GM18870 (cell line): Measurements from ENCODE around the gene IDH2.
"Not testable (repeated sequence)": the region's sequence is repeated elsewhere in the genome, so short reads cannot be mapped to it uniquely, and the experiment has no call there.

ENCODE experiments used
- ATAC-seq: cut with Tn5 transposase; IDR thresholded peaks from one replicate; pipeline ENCODE4 v1.9.1; 2021; ENCODE audit warnings: moderate library complexity; ENCODE audit not compliant: unreplicated experiment

The IDH2 gene

DNA sequence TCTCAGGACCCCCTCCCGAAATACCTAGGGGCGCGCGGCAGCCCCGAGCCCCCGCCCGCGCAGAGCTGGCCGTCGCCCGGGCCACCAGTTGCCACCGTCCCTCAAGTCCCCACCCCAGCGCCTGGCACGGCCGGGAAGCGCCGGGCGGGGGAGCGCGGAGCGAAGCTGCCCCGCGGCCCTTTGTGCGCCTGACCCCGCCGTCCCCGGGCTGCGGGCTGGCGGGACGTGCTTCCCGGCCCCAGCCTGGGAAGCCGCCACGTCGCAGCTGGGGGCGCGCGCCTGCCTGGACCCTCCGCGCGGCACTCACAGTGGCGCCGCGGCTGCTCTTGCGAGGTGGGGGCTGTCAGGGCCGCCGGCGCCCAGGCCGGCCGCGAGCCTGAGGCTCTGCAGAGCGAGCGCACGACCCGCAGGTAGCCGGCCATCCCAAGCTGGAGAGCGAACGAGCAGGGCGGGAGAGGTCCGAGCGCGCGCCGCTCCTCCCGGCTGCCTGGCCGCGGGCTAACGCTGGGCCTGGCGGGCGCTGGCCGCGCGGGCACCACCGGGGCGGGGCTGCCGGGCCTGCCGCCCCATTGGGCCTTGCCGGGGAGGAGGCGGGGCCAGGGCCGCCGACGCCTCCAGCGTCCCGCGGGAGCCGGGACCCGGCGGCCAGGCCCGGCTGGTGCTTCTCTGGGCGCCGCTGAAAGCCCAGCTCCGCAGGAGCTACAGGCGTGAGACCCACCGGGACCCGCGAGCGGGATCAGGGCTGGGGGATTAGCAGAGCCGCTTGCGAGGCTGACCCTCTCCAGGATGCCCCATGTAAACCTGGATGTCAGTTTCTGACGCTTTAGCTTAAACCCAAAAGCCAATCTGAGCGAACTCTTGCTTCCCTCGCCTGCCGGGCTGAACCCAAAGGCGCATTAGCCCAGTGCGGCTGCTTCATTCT, at the start of gene IDH2:
IDH2 (minus strand) TSS at position 500 of the 922 bp plus-strand sequence; CDS start at position 422, 78 bp downstream.
- ATAC-seq: no peak

DNA sequence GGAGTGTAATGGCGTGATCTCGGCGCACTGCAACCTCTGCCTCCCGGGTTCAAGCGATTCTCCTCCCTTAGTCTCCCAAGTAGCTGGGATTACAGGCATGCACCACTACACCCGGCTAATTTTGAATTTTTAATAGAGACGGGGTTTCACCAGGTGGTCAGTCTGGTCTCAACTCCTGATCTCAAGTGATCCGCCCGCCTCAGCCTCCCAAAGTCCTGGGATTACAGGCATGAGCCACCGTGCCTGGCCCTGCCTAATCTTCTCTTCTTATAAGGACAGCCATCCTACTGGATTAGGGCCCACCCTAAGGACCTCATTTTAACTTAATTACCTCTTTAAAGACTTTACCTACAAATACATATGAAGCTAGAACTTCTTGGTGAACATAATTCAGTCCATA, 48.3 kb upstream of the IDH2 start:
- not testable (repeated sequence) for ATAC-seq

DNA sequence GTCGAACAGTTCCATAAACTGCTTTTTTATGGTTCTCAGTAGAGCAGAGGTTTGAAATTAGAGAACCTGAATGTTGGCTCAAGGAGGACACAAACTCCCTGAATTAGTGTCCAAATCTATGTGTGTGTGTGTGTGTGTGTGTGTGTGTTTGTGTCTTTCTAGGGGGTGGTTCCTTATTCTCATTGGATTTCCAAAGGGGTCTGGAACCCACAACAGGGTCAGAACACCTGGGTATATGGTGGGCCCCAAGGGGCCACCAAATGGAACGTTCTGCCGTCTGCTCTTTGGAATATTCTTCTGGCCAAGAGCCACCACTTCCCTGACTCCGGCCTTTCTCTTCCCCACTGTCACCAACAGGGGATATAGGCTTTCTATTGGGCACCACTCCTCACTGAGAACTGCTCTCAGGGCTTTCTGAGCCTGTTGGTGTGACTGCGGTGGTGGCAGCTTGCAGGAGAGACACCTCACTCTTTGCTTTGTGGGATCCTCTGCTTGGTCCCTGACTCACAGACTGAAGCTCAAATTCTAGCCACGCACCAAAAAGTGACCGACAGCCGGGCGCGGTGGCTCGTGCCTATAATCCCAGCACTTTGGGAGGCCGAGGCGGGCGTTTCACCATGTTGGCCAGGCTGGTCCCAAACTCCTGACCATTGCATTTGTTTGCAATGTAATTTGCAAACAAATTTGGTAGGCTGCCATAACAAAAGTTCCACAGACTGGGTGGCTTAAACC, 47.5 kb upstream of the IDH2 start:
- ATAC-seq: no peak

DNA sequence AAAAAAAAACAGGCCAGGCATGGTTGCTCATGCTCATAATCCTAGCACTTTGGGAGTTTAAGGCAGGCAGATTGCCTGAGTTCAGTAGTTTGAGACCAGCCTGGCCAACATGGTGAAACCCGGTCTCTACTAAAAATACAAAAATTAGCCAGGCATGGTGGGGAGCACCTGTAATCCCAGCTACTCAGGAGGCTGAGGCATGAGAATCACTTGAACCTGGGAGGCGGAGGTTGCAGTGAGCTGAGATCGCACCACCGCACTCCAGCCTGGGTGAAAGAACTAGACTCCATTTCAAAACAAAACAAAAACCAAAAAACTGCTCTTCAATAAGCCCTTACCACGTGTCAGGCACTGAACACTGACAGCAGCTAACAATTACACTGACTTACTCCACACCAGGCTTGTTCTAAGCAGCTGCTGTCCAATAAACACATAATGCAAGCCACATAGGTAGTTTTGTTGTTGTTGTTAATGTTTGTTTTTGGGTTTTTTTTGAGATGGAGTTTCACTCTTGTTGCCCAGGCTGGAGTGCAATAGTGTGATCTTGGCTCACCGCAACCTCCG, 44.0 kb upstream of the IDH2 start:
- ATAC-seq: not testable (repeated sequence)

DNA sequence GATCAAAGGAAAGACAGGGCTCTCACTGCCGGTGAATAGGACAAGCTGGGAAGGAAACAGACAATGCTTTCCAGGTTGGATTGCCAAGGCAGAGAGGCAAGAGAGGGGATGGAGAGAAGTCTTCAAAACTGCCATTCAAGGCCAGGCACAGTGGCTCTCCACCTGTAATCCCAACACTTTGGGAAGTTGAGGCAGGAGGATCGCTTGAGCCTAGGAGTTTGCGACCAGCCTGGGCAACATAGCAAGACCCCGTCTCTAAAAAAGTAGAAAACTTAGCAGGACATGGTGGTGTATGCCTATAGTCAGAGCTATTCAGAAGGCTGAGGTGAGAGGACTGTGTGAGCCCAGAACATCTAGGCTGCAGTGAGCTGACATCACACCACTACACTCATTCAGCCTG, 43.5 kb upstream of the IDH2 start:
- no peak for ATAC-seq

DNA sequence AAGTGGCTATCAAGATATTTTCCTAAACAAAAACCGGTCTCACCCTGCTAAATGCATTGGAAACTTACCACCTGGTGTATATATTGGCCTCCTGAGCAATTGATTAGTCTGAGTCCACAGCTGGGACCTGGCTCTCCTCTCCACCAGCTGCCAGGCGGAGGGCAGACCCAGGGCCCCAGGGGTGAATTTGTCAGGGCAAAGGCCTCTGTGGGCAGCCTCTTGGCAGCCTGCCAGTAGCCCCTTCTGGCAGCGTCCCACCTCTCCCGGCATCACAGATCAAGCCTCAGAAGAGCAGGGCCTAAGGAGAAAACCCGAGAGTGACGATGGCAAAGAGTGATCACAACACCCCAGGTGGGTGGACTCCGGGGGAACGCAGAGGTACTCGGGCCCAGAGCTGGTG, 43.0 kb upstream of the IDH2 start:
- no peak for ATAC-seq

DNA sequence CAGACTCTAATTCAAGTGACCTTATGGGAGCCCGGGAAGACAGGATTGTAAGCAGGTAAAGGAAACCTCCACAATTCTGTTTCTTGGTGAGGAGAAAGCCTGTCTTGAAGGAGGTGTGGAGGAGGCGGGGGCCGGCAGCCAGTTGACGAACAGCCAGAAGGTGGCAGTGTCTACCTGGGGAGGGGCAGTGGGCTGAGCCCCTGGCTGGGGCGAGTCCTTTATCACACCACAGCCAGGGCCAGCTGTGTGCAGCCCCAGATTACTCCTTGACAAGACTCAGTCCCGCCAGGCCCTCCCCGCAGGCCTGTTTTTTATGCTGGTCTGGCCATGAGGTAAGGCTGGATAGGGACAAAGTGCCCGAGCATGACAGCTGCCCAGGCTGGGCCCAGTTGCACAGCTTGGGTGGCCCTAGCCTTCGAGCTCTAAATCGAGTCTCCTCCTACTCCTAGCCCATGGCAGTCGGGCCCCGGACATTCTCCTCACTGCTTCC, 40.9 kb upstream of the IDH2 start:
- no peak for ATAC-seq

DNA sequence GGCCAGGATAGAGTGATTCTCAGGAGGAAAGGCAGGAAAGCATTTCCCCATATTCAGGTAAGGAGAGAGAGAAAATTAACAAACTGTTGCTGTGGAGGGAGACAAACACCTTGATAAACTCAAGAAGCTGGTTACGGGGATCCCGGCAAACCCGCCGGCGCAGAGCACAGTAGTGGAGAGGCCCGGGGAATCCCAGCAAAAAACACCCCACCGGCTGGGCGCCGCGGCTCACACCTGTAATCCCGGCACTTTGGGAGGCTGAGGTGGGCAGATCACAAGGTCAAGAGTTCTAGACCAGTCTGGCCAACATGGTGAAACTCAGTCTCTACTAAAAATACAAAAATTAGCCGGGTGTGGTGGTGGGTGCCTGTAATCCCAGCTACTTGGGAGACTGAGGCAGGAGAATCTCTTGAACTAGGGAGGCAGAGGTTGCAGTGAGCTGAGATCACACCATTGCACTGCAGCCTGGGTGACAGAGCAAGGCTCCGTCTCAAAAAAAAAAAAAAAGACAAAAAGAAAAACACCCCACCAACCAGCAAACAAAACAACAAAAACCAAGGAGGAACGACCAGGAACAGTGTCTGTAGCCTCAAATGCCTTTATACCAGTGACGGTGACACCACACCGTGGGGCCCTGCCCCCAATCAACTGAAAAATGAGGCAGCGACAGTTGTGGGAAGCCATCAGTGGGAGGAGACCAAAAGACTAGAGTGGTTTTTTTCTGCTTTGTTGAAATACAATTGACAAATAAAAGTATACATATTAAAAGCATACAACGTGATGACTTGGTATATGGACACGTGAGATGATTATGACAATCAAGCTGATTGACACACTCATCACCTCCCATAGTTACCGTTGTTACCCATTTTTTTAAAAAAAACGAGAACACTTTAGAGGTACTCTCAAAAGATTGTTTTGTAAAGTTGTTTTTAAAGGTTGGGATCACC, 40.2 kb upstream of the IDH2 start:
- no peak for ATAC-seq

DNA sequence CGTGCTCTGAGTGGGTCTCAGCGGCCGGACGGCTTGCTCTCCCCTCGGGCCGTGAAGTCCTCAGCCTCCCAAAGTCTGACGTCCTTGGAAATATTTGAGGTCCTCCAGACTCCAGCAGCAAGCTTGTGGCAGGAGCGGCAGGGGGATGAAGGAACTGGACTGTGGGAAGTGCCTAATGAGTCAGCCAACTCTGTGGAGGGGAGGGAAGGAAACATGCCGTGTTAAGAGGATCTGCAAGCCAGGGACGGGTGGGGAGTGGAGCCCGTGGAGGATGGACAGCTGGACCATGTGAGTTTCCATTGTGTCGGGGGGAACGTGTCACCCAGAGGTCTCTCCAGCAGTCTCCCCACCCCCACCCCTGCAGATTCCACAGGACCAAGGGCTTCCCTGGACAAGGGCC, 39.4 kb upstream of the IDH2 start:
- no peak for ATAC-seq

DNA sequence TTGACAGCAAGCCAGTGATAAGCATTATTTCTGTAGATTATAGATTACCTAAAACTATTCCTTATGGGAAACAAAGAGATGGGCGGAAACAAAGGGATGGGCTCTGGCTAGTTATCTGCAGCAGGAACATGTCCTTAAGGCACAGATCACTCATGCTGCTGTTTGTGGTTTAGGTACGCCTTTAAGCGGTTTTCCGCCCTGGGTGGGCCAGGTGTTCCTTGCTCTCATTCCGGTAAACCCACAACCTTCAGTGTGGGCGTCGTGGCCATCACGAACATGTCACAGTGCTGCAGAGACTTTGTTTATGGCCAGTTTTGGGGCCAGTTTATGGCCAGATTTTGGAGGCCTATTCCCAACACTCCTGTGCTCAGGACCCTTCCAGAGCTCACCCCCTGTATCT, 37.3 kb upstream of the IDH2 start:
- ATAC-seq: not testable (repeated sequence)

DNA sequence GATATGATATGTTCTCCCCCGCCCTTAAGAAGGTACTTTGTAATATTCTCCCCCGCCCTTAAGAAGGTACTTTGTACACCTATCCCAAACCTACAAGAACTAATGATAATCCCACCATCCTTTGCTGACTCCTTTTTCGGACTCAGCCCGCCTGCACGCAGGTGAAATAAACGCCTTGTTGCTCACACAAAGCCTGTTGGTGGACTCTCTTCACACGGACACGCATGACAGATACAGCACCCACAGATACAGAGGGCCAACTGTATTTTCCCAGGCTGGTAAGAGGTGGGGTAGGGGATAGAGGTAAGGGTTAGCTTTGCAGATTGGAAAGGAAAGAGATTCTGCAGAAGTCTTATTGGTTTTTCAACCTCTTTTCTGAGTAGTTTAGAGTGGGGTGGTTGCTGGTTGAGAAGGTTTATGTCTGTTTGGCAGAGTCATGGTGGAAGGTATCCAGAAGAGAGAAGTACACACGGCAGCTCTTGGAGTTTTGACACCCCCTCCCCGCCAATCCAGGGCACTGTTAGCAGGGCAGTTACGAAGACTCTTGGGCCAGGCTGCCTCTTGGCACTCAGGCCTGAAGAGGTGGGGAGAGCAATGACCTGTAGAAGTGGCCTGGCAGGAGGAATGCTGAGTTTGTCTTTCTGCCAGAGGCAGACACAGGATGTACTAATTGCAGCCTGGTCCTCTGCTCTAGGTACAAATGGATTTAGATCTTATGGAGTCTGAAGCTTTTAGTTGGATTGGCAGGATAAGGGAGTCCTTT, 36.0 kb upstream of the IDH2 start:
- no peak for ATAC-seq

DNA sequence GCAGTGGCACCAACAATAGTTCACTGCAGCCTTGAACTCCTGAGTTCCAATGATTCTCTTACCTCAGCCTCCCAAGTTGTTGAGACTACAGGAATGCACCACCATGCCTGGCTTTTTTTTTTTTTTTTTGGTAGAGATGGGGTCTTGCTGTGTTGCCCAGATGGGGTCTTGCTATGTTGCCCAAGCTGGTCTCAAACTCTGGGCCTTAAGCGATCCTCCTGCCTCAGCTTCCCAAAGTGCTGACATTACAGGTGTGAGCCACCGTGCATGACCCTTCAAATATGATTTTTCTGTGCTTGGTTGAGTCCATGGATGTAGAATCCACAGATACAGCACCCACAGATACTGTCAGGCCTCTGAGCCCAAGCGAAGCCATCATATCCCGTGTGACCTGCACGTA, 30.2 kb upstream of the IDH2 start:
- no peak for ATAC-seq

DNA sequence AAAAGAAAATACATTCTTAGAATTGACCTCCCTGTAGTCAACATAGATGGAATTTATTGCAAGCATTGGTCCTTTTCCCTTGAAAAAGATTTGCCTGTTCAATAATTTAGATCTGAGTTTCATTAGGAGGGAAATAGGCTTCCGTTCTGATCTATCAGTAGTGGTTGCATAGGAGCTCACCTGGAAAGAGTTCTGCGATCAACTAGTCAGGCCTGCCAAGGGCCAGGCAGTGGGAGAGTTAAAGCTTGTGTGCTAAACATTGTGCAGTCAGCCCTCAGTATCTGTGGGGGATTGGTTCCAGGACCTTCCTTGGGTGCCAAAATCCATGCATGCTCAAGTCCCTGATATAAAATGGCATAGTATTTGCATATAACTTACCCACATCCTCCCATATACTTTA, 29.6 kb upstream of the IDH2 start:
- ATAC-seq: no peak

DNA sequence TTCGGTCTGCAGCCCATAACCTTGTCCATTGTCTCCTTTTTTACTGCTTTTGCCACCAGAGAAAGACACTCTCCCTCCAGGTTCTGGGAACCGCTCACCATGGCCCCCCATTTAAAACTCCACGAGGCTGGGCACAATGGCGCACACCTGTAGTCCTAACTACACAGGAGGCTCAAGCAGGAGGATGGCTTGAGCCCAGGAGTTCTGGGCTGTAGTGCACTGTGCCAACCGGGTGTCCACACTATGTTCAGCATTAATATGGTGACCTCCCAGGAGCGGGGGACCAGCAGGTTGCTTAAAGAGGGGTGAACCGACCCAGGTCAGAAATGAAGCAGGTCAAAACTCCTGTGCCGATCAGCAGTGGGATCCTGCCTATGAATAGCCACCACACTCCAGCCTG, 28.0 kb upstream of the IDH2 start:
- no peak for ATAC-seq

DNA sequence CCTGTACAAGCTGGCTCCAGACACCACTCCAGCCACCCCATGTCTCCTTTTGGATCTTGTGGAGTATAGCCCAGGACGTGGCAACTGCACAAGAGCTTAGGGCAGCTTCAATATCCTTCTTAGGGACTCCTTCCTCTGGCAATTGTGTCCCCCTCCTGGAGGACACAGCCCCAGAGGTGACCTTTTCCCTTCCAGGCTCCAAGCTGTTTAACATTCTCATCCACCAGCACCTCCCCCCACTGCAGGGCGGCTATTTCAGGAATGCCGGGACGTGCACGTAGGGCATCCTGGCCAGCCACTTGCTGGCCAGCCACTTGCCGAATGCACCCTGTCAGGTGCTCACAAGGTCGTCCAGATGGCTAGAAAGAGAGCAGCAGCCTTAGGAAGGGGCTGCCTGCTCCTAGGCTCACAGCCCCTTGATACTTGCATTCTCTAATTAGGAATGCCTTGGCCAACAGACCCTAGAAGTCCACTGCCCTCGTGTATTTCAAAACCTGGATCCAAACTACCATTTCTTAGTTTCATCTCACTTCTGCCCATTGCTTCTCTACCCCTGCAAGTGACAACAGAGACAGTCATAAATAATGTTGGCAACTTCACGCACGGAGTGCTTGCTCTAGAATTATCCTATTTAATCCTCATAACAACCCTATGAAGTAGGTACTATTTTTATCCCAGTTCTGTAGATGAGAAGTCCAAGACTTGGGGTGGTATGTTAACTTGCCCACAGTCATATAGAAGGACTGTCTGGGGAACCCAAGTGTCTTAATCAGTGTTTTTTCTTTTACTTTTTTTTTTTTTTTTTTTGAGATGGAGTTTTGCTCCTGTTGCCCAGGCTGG, 24.5 kb upstream of the IDH2 start:
- no peak for ATAC-seq

DNA sequence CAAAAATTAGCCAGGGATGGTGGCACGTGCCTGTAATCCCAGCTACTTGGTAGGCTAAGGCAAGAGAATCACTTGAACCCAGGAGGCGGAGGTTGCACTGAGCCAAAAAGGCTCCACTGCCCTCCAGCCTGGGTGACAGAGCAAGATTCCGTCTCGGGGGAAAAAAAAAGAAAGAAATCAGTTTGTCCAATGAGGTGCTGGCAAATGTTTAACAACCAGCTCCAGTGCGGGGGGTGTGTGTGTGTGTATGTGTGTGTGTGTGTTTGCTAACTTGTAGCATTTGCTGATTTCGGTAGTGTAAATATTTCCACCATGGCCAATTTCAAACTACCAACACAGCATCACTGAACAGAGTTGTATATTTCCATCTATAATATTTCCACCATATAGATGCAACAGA, 23.8 kb upstream of the IDH2 start:
- no peak for ATAC-seq

DNA sequence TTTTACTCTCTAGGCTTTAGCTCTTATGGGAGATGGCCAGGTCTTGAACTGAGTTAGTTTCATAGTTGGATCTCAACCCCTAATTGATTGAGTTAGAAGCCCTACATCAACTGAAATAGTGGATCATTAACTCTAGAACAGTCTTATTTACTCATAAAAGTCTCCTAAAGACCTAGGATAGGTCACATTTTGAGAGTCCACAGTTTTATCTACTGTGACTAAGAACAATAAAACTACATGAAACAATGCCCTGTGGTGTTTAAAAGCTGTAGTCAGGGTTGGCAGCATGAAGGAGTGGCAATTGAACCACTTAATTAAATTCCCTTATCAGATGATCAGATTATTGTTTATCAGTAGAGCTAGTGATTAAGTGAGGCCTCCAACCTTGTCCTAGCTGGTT, 22.2 kb upstream of the IDH2 start:
- ATAC-seq: no peak

DNA sequence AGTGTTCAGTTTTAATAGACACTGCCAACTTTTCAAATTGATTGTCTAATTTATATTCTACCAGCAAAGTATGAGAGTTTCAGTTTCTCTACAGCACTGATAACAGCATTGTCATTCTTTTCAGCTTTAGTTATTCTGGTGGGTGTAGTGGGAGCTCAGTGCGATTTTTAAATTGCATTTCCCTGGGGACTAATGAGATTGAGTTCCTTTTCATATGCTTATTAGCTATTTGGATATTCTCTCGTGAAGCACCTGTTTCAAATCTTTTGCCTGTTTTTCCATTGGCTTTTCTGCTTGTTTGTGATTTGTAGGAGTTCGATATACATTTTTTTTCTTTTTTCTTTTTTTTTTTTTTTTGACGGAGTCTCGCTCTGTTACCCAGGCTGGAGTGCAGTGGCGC, 18.8 kb upstream of the IDH2 start:
- no peak for ATAC-seq

DNA sequence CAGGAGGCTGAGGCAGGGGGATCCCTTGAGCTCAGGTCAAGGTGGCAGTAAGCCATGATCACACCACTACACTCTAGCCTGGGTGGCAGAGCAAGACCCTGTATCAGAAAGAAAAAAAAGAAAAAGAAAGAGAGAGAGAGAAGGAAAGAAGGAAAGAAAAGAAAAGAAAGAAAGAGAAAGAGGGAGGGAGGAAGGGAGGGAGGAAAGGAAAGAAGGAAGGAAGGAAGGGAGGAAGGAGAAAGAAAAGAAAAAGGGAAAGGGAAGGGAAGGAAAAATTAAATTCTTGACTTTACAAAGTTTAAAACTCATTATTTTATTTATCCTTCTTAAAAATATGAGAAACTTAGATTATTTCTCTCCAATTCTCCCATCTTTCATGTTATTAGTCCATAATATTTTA, 17.1 kb upstream of the IDH2 start:
- no peak for ATAC-seq
